Panc1 (cell line): ENCODE measurements around the gene RAD50. TPM values are rescaled to one million over a fixed set of nuclear protein-coding genes. Genes with fewer than 3 reads are reported as not detected.

Source experiments
- ATAC-seq: fragments of 200-7000 bp; cut with Tn5 transposase; 2 replicates; pipeline ENCODE4 v1.9.1; 2020; ENCODE audit warnings: mild to moderate bottlenecking, moderate library complexity
- BruUV-seq: library from RNA; stranded (reverse); fragments of 400-500 nt; replicated peaks from 2 replicates; lab custom pipeline; 2021; lab: Mats Ljungman, UMichigan
- CTCF ChIA-PET: fragments of 300-600 bp; sonication (Branson Sonifier 250); formaldehyde crosslinking; loops from one replicate; lab custom pipeline; 2022; ENCODE audit warnings: antibody characterized with exemption; lab: Charles Lee
- POLR2A ChIA-PET: fragments of 300-600 bp; sonication (Branson Sonifier 250); formaldehyde crosslinking; loops from one replicate; lab custom pipeline; 2022; ENCODE audit warnings: antibody characterized with exemption; lab: Charles Lee
- DNase-seq: peaks from one replicate; pipeline ENCODE4 v3.0.0-alpha.2; 2010; ENCODE audit warnings: low read depth, low spot score
- H3K27ac ChIP-seq: 2 replicates; pipeline ENCODE4 v1.5.1; 2011; ENCODE audit warnings: mild to moderate bottlenecking, low read length, inconsistent platforms
- H3K27me3 ChIP-seq: fragments of 200-500 bp; sonication (Bioruptor generic); 2 replicates; pipeline ENCODE4 v1.6.0; 2014; ENCODE audit warnings: low read length, inconsistent platforms; ENCODE audit not compliant: control insufficient read depth, insufficient read depth
- H3K36me3 ChIP-seq: fragments of 200-500 bp; sonication (Bioruptor generic); 2 replicates; pipeline ENCODE4 v1.5.1; 2014; ENCODE audit warnings: inconsistent platforms, mild to moderate bottlenecking, low read length, moderate library complexity; ENCODE audit not compliant: control insufficient read depth, insufficient read depth
- H3K4me1 ChIP-seq: 2 replicates; pipeline ENCODE4 v1.5.1; 2011; ENCODE audit warnings: inconsistent platforms, mild to moderate bottlenecking, low read length, moderate library complexity; ENCODE audit not compliant: control insufficient read depth, insufficient read depth
- H3K4me3 ChIP-seq, 2 experiments: 2 replicates each; pipeline ENCODE4 v1.5.1; 2011 to 2012; ENCODE audit warnings: low read depth in 2 of 2, low read length in 2 of 2, mild to moderate bottlenecking in 2 of 2, inconsistent platforms in 1 of 2, moderate library complexity in 1 of 2
- H3K9me3 ChIP-seq: fragments of 200-500 bp; sonication (Bioruptor generic); 2 replicates; pipeline ENCODE4 v1.5.1; 2014; ENCODE audit warnings: low read depth, mild to moderate bottlenecking, inconsistent platforms, low read length, moderate library complexity; ENCODE audit not compliant: control insufficient read depth, insufficient read depth
- POLR2AphosphoS5 ChIP-seq: IDR thresholded peaks from 2 replicates; pipeline ENCODE4 v1.6.1; 2012; ENCODE audit warnings: mild to moderate bottlenecking, low read depth, low read length, moderate library complexity
- REST ChIP-seq, 2 experiments: IDR thresholded peaks; 2 replicates each; pipeline ENCODE4 v1.6.1; 2011 to 2012; ENCODE audit warnings: low read depth in 2 of 2, control low read depth in 1 of 2, low read length in 1 of 2, mild to moderate bottlenecking in 1 of 2, moderate library complexity in 1 of 2; ENCODE audit not compliant: insufficient read depth in 1 of 2
- SIN3A ChIP-seq: IDR thresholded peaks from 2 replicates; pipeline ENCODE4 v1.6.1; 2012; ENCODE audit warnings: low read depth, mild to moderate bottlenecking, low read length, moderate library complexity, borderline replicate concordance; ENCODE audit not compliant: insufficient read depth
- TCF7L2 ChIP-seq: IDR thresholded peaks from 2 replicates; pipeline ENCODE4 v1.6.1; 2011; ENCODE audit warnings: mild to moderate bottlenecking, low read depth, low read length, inconsistent platforms
- in situ Hi-C: cut with HindIII; loops from 2 replicates; pipeline ENCODE4 v1.10.0; 2016; ENCODE audit warnings: low sequenced_read_pairs, low pct_unique_long_range_greater_than_20kb
- intact Hi-C: fragments of 100-400 bp; cut with micrococcal nuclease; formaldehyde crosslinking; loops from one replicate; pipeline ENCODE4 v1.10.0; 2022; ENCODE audit not compliant: unreplicated experiment
- total RNA-seq: library from RNA; stranded (reverse); gene quantifications from one replicate; pipeline ENCODE4 v1.2.1, GENCODE V29; 2021; ENCODE audit not compliant: unreplicated experiment
- TF ChIP-seq, protein P1 (sequence below): fragments of 450-650 bp; IDR thresholded peaks from 2 replicates; pipeline ENCODE4 v1.5.1; 2017; ENCODE audit warnings: mild to moderate bottlenecking

The RAD50 gene
- total RNA-seq, 1 experiment from 2014 or later, result 77.6 TPM

- DNase-seq (no peak), ATAC-seq (no peak)
- no peaks in the 10 kb centered on the region for H3K9me3 ChIP-seq
- intact Hi-C loops, result no loop called here
- H3K36me3 ChIP-seq, result peaks cover 4% of the 10 kb centered on the region; the same call in 1 of the 2 replicates
- in situ Hi-C loops, result no loop called here
- ChIA-PET CTCF (no interaction called here), POLR2A (interaction anchor here (0.6 kb wide), 1 partner anchor 172 kb away, joined by 16 read pairs; no protein-coding TSS in a partner anchor)
- no peak overlapping the region for H3K27ac ChIP-seq
- H3K4me1 ChIP-seq, result no peaks in the 10 kb centered on the region
- H3K4me3 ChIP-seq, result no peak overlapping the region
- H3K27me3 ChIP-seq, result no peaks in the 10 kb centered on the region
- no TSS peak for BruUV-seq
- TF ChIP-seq REST (IDR thresholded peaks at IDR 0.05; ENCODE audit: insufficient read depth in 1 of 2, low read depth in 2 of 2, low read length in 1 of 2) (no peak), TCF7L2 (no peak), SIN3A (no peak), POLR2AphosphoS5 (no peak)
- TF ChIP-seq, protein P1, sequence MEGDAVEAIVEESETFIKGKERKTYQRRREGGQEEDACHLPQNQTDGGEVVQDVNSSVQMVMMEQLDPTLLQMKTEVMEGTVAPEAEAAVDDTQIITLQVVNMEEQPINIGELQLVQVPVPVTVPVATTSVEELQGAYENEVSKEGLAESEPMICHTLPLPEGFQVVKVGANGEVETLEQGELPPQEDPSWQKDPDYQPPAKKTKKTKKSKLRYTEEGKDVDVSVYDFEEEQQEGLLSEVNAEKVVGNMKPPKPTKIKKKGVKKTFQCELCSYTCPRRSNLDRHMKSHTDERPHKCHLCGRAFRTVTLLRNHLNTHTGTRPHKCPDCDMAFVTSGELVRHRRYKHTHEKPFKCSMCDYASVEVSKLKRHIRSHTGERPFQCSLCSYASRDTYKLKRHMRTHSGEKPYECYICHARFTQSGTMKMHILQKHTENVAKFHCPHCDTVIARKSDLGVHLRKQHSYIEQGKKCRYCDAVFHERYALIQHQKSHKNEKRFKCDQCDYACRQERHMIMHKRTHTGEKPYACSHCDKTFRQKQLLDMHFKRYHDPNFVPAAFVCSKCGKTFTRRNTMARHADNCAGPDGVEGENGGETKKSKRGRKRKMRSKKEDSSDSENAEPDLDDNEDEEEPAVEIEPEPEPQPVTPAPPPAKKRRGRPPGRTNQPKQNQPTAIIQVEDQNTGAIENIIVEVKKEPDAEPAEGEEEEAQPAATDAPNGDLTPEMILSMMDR, result no peak
Observed at GRCh38 chr5:132646583-132647266, 89.9 kb downstream of the RAD50 start.

GRCh38 chr5:132647473-132647872 is 90.7 kb downstream of the RAD50 start:
- DNase-seq (no peak), ATAC-seq (no peak)
- H3K27ac ChIP-seq, result no peak overlapping the region
- TF ChIP-seq POLR2AphosphoS5 (no peak), TCF7L2 (no peak), SIN3A (no peak), REST (IDR thresholded peaks at IDR 0.05; ENCODE audit: insufficient read depth in 1 of 2, low read depth in 2 of 2, low read length in 1 of 2) (no peak)
- TF ChIP-seq, protein P1, result no peak; the same call in 1 of the 2 replicates
- no peaks in the 10 kb centered on the region for H3K9me3 ChIP-seq
- ChIA-PET CTCF (no interaction called here), POLR2A (interaction anchor here (0.5 kb wide), 1 partner anchor 9 kb away, joined by 9 read pairs; no protein-coding TSS in a partner anchor)
- no TSS peak for BruUV-seq
- H3K4me1 ChIP-seq, result no peaks in the 10 kb centered on the region
- intact Hi-C loops, result no loop called here
- no peak overlapping the region for H3K4me3 ChIP-seq
- in situ Hi-C loops, result no loop called here
- H3K36me3 ChIP-seq, result 0 out of 2 replicates have a peak, but pooled peaks cover 3% of the 10 kb centered on the region
- H3K27me3 ChIP-seq, result no peaks in the 10 kb centered on the region
